ENCODE data around the gene AFF4. TPM values are rescaled to one million over a fixed set of nuclear protein-coding genes. Genes with fewer than 3 reads are reported as not detected.
A peak's percentile ranks its signal among the peaks of the same experiment; 100 is the strongest.

AFF4 gene
- total and polyA plus RNA-seq, 9 of the 15 experiments (the other 6 are each of a cell fraction or from before 2014, with no cell fraction given), result 1.7 to 25.8 (median 17.9) TPM

DNA sequence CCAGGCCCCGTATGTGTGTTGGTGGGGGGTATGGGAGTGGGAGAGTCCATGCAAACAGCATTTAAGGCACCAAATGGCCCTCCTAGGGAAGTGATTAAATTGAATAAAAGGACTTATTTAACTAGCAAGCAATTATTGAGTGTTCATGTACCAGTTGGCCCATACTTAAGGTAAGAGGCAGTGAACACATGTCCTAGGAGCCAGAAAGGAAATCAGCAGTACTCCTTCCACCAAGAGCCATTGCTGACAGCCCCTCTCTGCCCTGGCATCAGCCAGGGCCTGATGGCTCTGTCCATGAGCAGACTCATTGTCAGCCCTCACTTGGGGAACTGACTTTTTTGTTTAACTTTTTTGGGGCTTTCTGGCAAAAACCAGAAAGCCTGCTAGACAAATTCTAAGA lies 122.5 kb downstream of the AFF4 start:
- Histone ChIP-seq H3K4me3 (no peak overlapping the region), H3K9me3 (replicated peaks; ENCODE audit: control insufficient read depth, insufficient read depth, low read depth, low read length) (no peaks in the 10 kb centered on the region), H3K27me3 (ENCODE audit: control insufficient read depth in 2 of 2, insufficient read depth in 2 of 2, low read length in 2 of 2) (no peaks in the 10 kb centered on the region), H2AFZ (ENCODE audit: low read depth, low read length) (no peak overlapping the region), H4K20me1 (replicated peaks; ENCODE audit: control insufficient read depth, insufficient read depth, low read length) (no peaks in the 10 kb centered on the region), H3K27ac (ENCODE audit: extremely low read depth, low read depth, low read length) (no peak overlapping the region), H3K79me2 (ENCODE audit: control insufficient read depth, insufficient read depth, low read length) (no peaks in the 10 kb centered on the region), H3K9me1 (ENCODE audit: control insufficient read depth, insufficient read depth, low read length) (no peaks in the 10 kb centered on the region), H3K4me1 (replicated peaks in 1 of 2; ENCODE audit: control insufficient read depth in 2 of 2, insufficient read depth in 2 of 2, low read length in 2 of 2) (peaks cover 0 to 19% of the 10 kb centered on the region in 2 experiments; a peak in 3 of 5 replicates), H3K9ac (ENCODE audit: insufficient read depth in 1 of 2, low read depth in 2 of 2, low read length in 2 of 2) (no peak overlapping the region), H3K4me2 (ENCODE audit: insufficient read depth, low read length) (no peak overlapping the region), H3K36me3 (ENCODE audit: control insufficient read depth, insufficient read depth, low read length) (no peaks in the 10 kb centered on the region)
- ChIA-PET POLR2A (interaction anchor here (1.5 kb wide), 1 partner anchor 13 kb away, joined by 4 read pairs; no protein-coding TSS in a partner anchor), CTCF (ENCODE audit: low intra/inter-chr PET ratio) (no interaction called here)
- no TSS peak for BruUV-seq (replicated peaks)
- in situ Hi-C loops (cut with MboI) (no loop called here), intact Hi-C loops (cut with micrococcal nuclease) (no loop called here)
- DNase-seq (ENCODE audit: extremely low read depth in 1 of 4, low spot score in 3 of 4), result no peak
- no peak for FAIRE-seq
- peak; percentile 12; the same call in 1 of the 3 replicates for ATAC-seq
- 47% methylated on average over 1 of the region's 1 CpG for WGBS (ENCODE audit: insufficient coverage, low coverage, missing lambda C conversion rate)
- TF ChIP-seq FOXM1 (IDR thresholded peaks at IDR 0.05; ENCODE audit: low read depth) (no peak), FOXM1 (CRISPR knock-in tag; IDR thresholded peaks at IDR 0.05; ENCODE audit: low read depth) (no peak), NR4A1 (CRISPR knock-in tag; IDR thresholded peaks at IDR 0.05) (no peak), NR4A1 (tag; IDR thresholded peaks at IDR 0.05) (no peak), ZNF589 (CRISPR knock-in tag; IDR thresholded peaks at IDR 0.05; ENCODE audit: low read depth) (no peak), ETS2 (tag; IDR thresholded peaks at IDR 0.05; ENCODE audit: borderline replicate concordance, poor library complexity, severe bottlenecking) (no peak), CHD2 (IDR thresholded peaks at IDR 0.05; ENCODE audit: low read depth, low read length) (no peak)
- TF ChIP-seq, protein P1, sequence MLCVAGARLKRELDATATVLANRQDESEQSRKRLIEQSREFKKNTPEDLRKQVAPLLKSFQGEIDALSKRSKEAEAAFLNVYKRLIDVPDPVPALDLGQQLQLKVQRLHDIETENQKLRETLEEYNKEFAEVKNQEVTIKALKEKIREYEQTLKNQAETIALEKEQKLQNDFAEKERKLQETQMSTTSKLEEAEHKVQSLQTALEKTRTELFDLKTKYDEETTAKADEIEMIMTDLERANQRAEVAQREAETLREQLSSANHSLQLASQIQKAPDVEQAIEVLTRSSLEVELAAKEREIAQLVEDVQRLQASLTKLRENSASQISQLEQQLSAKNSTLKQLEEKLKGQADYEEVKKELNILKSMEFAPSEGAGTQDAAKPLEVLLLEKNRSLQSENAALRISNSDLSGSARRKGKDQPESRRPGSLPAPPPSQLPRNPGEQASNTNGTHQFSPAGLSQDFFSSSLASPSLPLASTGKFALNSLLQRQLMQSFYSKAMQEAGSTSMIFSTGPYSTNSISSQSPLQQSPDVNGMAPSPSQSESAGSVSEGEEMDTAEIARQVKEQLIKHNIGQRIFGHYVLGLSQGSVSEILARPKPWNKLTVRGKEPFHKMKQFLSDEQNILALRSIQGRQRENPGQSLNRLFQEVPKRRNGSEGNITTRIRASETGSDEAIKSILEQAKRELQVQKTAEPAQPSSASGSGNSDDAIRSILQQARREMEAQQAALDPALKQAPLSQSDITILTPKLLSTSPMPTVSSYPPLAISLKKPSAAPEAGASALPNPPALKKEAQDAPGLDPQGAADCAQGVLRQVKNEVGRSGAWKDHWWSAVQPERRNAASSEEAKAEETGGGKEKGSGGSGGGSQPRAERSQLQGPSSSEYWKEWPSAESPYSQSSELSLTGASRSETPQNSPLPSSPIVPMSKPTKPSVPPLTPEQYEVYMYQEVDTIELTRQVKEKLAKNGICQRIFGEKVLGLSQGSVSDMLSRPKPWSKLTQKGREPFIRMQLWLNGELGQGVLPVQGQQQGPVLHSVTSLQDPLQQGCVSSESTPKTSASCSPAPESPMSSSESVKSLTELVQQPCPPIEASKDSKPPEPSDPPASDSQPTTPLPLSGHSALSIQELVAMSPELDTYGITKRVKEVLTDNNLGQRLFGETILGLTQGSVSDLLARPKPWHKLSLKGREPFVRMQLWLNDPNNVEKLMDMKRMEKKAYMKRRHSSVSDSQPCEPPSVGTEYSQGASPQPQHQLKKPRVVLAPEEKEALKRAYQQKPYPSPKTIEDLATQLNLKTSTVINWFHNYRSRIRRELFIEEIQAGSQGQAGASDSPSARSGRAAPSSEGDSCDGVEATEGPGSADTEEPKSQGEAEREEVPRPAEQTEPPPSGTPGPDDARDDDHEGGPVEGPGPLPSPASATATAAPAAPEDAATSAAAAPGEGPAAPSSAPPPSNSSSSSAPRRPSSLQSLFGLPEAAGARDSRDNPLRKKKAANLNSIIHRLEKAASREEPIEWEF (CRISPR knock-in tag; IDR thresholded peaks at IDR 0.05), result no peak

All from K562 (cell line).